GM21390 (cell line): ENCODE measurements around the gene COQ7.

Source experiments
- ATAC-seq: cut with Tn5 transposase; IDR thresholded peaks from one replicate; pipeline ENCODE4 v1.9.1; 2021; ENCODE audit not compliant: unreplicated experiment

Gene COQ7

GRCh38 chr16:19085679-19086200 is 18.3 kb downstream of the COQ7 start:
- no peak for ATAC-seq

GRCh38 chr16:19086322-19087199 is 19.1 kb downstream of the COQ7 start:
- no peak for ATAC-seq

GRCh38 chr16:19088341-19088916 is 21.0 kb downstream of the COQ7 start:
- no peak for ATAC-seq

GRCh38 chr16:19089410-19089955 is 22.1 kb downstream of the COQ7 start:
- no peak for ATAC-seq

- no peak for ATAC-seq
Observed at GRCh38 chr16:19090916-19091315, 23.5 kb downstream of the COQ7 start.

- no peak for ATAC-seq
Observed at GRCh38 chr16:19092653-19093410, 25.4 kb downstream of the COQ7 start.

- ATAC-seq = no peak
Observed at GRCh38 chr16:19093631-19094541, 26.5 kb downstream of the COQ7 start.

- ATAC-seq = no peak
Observed at GRCh38 chr16:19094542-19095365, 27.3 kb downstream of the COQ7 start.

- no peak for ATAC-seq
Observed at GRCh38 chr16:19095654-19096053, 28.2 kb downstream of the COQ7 start.

- no peak for ATAC-seq
Observed at GRCh38 chr16:19098173-19098572, 30.8 kb downstream of the COQ7 start.

GRCh38 chr16:19102187-19102872 is 34.9 kb downstream of the COQ7 start:
- ATAC-seq = no peak

GRCh38 chr16:19104607-19105006 is 37.2 kb downstream of the COQ7 start:
- no peak for ATAC-seq

GRCh38 chr16:19105131-19105530 is 37.7 kb downstream of the COQ7 start:
- no peak for ATAC-seq

- ATAC-seq = no peak
Observed at GRCh38 chr16:19105891-19106624, 38.6 kb downstream of the COQ7 start.

- ATAC-seq = no peak
Observed at GRCh38 chr16:19106625-19107020, 39.2 kb downstream of the COQ7 start.

GRCh38 chr16:19108409-19109287 is 41.2 kb downstream of the COQ7 start:
- no peak for ATAC-seq

- ATAC-seq = no peak
Observed at GRCh38 chr16:19109288-19109664, 41.9 kb downstream of the COQ7 start.
